HG02840 (cell line): ENCODE results near the gene FRAS1.
"Not testable (repeated sequence)": the region's sequence is repeated elsewhere in the genome, so short reads cannot be mapped to it uniquely, and the experiment has no call there.

Experiments
- ATAC-seq: cut with Tn5 transposase; IDR thresholded peaks from one replicate; pipeline ENCODE4 v1.9.1; 2021; ENCODE audit warnings: mild to moderate bottlenecking, moderate library complexity, moderate number of reproducible peaks; ENCODE audit not compliant: unreplicated experiment, low FRiP score

FRAS1 gene

DNA sequence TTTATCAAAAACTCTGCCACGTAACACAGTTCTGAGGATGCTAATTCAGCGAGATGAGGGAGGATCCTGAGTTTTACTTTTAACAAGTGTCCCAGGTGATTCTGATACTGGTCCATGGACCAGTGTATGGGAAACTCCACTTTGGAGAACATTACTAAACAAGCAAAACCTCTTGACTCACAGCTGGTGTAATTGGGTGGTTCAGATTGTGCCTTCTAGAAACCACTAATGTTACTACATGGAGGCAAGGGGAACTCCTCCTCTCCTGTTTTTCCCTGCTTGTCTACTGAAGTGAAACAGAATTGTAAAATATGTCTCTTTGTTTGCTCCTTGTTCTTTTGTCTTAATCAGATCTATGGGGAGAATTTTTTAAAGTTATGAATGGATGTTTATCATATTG lies 62.6 kb downstream of the FRAS1 start:
- ATAC-seq: no peak

DNA sequence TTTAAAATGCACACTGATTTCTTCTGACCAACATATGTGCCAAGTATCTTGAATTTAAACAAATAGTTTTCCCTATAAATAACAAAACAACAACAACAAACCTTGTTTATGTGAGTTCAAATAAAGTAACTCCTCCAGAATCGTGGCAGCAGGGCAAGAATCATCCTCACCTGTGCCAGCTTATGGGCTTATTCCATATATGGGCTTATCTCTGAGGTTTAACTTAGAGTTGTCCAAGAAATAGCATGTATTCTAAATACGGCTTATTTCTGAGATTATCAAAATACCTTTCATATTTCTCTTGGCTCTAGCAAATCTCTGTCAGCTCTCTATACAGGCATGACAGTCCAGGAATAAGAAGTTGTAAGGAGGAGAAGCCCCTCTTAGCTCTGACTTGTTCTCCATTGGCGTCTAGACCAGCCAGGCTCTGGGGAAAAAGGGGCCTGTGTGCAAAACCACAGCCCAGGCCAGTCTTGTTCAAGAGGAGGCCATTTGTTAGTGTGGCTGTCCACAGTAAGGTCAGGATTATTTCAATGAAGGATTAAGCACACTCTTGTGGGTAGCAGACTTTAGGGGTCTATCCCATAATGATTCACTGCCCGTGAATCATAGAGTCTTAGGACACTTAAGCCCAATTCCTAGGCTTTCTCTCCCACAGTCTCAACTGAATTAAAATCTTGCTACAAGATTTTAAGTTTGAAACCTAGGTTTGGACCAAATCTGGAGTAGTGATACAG lies 63.2 kb downstream of the FRAS1 start:
- ATAC-seq: no peak

DNA sequence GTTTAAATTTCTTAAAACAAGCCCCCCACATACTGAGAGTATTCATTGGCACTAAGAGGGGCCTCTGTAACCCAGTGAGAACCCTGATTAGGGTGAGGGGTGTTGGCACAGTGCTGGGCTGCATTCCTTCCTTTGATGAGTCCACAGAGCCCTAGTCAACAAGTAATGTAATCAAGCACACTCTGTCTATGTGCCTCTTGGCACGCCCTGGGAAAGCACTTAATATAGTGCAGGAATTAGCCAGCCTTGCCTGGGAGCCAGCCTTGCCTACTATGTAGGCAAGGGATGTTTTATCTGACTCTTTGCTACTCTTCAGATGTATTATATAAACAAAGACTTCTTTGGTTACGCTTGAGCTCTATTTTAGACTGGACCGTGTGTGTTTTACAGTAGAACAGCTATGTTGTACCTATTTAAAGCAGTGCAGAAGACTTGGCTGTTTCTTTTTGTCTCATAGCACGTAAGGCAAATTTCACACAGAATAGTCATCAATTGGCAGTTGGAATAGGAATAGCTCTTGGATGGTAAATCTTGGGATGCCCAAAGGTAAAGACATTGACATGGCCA lies 64.3 kb downstream of the FRAS1 start:
- ATAC-seq: no peak

DNA sequence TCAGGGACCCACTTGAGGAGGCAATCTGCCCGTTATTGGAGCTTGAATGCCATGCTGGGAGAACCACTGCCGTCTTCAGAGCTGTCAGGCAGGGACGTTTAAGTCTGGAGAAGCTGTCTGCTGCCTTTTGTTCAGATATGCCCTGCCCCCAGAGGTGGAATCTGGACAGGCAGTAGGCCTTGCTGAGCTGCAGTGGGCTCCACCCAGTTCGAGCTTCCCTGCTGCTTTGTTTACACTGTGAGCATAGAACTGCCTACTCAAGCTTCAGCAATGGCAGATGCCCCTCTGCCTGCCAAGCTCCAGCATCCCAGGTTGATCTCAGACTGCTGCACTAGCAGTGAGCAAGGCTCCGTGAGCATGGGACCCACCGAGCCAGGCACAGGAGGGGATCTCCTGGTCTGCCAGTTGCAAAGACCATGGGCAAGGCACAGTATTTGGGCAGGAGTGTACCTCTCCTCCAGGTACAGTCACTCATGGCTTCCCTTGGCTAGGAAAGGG lies 68.8 kb downstream of the FRAS1 start:
- ATAC-seq: not testable (repeated sequence)

DNA sequence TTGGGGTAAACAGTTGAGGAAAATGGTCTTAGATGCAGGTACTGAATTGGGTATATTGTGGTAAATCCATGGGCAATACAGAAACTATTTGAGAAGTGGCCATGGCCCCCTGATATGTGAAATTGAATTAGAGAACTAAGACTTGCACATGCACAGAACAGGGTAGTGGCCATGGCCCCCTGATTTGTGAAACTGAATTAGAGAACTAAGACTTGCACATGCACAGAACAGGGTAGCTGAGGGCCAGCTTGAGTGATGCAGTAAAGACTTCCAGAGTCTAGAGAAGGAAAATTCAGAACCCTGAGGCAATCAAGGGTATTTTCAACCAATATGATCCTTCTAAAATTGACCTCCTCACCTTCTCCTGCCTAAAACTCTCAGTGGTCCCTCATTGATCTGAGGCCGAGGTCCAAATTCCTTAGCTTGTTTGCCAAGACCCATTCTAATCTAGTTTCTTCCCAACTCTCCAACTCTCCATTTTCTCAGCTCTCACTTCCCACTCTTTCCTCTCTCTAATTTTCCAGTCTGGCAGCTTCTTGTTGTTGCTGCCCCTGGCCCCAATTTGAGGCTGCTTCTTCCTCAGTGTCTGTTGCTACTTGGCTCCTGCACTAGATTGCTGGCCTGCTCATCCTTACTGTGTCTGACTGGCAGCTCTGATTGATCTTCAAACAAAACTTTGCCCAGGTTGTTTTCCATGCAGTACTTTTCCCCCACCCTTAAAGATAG lies 72.4 kb downstream of the FRAS1 start:
- ATAC-seq: no peak

DNA sequence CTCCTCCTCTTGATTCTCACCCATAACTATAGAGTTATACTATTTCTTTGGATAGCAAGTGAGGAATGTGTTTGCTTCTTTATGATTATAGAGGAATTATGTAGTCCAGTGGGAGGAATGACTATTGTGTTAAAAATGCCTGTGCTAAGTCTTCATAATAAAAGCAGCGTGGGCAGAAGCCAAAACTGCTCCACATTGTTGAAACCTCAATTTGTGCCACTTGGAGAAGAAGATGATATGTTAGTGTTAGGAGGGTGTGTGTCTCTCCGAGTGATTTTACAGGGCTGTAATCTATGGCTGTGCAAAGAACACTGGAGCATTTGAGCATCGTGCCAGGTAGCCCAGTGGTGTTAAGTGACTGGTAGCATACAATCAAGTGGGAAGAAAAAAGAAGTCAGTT lies 74.3 kb downstream of the FRAS1 start:
- no peak for ATAC-seq

DNA sequence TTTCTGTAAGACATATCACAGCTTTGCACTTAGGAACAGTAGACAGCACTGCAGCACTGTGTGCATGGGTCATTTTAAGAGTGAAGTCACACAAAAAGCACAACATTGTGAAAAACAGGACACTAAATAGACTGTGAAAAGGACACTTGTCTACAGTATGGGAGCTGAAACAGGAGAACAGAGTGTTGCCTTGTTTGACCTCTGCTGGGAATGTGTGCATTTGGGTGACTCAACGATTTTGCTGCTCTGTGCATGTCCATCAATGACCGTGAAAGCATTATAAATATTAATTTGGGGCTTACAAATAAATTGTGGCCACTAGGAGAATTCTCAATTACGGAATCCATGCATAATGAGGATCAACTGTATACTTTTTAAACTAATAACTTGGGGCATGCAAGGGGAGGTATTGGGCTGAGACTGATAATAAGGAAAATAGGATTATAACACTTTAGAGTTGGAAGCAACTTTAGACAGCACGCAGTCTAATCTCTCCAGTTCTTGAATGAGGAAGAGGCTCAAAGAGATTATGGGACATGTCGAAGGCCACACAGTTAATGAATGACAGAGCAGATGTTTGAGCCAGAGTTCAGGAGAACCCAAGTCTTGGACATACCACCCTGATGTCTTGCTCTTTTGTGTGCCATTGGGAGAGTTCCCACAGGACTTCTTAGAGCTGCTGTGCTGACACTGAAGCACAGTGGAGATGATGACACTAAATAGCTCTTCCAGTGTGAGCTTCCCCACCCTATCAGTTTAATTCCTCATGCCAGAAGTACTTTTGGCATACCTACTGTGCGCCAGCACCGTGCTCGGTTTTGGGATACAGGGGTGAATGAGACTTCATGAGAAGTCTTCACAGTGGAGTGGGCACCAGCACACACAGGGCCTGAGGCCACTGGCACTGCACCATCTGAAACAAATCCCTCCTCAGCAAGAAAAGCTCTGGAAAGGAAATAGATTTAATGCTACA lies 79.3 kb downstream of the FRAS1 start:
- ATAC-seq: no peak

DNA sequence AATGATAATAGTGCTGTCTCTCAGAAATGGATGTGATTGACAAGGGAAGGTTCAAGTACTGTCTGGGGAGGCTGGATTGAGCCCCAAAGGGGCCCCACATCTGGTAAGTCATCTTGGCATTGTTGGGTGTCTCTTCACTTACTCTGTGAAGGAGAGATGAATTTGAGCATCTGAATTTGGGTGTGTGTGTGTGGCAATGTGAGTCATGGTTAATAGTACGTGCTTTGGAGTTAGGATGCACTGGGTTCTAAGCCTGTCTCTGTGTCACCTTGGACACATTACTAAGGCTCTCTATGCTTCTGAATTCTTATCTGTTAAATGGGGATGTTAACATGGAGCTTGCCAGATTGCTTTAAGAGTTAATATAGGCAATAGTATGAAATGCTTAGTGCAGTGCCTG lies 80.4 kb downstream of the FRAS1 start:
- ATAC-seq: no peak

DNA sequence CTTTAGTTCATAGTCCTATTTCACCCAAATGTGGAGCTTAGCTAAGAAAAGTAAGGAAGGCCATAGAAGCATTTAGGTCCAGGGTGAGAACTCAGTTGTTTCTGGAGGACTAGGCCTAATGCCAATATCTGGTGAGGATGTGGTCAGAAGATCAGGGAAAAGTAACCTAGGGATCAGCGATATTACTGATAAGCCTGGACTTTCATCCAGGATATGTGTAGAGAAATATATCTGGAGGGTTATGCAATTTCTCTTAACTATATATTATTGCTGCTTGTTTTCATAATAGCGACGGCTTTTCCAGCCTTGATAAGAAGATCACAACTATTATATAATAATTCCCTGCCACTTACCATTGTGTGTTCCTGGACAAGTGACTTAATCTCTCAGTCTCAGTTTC lies 81.1 kb downstream of the FRAS1 start:
- no peak for ATAC-seq

DNA sequence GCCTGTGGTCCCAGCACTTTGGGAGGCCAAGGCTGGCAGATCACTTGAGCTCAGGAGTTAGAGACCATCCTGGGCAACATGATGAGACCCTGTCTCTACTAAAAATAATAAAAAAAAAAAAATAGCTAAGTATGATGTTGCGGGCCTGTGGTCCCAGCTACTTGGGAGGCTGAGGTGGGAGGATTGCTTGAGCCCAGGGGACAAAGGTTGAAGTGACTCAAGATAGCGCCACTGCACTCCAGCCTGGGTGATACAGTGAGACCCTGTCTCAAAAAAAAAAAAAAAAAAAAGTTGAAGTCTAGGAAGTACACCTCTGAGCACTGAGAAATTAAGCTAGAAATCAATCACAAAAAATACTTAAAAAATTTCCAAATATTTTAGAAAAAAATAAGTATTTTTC lies 86.5 kb downstream of the FRAS1 start:
- no peak for ATAC-seq

DNA sequence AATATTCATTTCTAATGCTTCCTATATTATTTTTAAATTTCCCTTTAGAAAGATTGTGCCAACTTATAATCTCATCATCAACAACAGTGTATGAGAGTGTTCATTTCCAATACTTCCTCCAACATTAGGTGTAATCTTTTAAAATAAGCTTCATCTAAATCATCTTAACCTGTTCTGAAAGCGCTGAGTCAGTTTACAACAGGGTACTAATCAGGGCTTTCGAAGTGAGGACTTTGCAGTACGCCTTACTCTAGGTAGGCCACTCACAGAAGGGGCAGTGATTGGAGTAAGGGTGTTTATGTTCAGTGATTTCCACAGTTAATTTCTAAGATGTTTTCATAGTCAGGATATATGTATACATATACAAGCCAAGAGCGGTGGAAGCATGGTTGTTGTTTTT lies 87.9 kb downstream of the FRAS1 start:
- no peak for ATAC-seq

DNA sequence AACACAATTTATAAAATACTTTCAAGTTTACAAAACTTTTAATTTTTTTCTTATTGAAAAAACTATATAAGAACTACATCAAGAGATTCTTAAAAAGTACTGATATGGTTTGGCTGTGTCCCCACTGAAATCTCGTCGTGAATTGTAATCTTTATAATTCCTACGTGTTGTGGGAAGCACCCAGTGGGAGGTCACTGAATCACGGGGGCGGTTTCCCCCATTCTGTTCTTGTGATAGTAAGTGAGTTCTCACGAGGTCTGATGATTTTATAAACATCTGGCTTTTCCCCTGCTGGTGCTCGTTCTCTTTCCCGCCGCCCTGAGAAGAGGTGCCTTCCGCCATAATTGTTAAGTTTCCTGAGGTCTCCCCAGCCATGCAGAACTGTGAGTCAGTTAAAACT lies 88.5 kb downstream of the FRAS1 start:
- no peak for ATAC-seq

DNA sequence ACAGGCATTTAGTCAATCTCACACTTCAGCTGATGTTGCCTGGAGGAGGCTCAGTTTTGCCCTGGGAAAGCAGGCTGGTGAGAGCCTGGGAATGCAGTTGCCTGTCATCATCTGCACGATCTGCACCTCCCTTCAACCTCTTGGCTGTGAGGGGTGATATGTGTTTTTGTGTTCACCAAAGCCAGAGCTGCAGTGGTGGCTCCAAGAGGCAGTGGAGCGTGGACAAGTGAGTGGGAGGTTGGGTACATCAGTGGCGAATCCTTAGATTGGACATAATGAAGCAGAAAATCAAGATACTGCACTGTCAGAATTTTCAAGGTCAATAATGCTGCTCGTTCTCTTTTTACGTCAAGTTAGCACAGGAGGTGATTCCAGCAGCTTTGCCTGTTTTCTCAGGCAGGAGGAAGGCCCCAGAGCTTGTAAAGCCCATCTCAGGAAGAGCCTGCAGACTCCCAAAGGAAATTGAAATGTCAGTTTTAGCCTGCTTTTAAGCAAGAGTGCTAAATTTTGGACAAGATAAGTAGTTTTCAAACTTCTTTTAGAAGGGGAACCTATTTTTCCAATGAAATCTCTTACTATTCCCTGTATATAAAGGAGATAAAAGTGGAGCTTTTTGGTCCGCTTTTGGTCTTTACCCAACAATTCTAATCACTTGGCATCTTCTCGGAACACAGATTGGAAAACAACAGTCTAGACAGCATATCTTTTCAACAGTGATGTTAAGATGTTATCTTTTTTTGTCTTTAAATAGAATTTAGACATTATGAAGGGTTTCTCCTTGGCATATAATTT lies 92.8 kb downstream of the FRAS1 start:
- no peak for ATAC-seq

DNA sequence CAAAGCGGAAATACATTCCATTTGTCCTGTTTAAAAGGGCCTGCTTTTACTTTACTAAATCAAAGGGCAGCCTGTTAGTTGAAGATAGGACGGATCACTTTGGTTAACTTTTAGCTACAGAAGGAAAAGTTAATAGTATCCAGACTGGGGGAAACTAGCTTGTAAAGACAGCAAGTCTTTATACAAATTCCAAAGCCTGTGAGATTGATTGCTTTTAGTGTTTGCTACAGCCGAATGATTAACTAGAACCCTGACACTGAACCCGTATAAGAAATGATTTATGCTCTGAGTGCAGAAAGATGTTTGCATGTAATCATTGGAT lies 93.4 kb downstream of the FRAS1 start:
- no peak for ATAC-seq

DNA sequence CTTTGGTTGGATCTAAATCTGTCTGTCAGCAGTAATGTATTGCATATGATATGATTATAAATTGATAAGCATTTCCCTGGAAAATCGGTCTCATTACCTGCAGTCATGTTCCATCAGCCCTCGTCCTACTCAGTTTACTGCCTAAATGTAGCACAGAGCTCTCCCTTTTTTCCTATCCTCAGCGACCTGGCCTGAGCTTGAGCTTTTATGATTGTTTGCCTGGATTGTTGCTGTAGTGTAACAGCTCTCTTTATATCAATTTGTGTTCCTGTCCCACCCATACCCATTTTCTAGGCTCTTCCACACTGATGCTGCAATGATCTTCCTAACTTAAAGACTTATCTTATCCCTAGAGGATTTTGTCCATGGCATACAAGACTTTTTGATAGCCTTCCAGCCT lies 95.7 kb downstream of the FRAS1 start:
- ATAC-seq: no peak

DNA sequence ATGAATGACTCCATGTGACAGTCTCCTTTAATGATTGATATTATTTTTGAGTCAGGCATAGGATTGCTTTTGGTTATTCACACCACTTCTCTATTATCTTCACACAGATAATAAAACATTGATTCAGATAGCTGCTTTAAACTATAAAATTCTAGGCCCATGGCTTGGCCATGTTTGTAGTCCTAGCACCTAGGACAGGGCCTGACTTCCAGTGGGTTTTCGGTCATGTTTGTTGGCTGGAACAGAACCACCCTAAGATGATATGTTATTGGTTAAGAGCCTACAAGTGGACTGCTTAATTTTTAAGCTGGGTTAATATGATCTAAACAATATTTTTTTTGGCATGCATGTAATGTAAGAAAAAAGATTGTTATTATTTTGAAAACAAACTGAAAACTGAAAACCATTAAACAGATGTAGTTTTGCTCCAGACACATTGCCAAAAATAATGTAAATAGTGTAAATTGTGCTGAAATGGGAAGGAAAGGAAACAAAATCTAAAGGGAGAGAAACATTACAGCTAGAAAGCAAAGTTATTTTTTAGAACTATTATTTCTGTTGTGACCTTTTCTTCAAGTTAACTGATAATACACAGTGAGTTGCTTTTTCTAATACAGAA lies 98.0 kb downstream of the FRAS1 start:
- no peak for ATAC-seq

DNA sequence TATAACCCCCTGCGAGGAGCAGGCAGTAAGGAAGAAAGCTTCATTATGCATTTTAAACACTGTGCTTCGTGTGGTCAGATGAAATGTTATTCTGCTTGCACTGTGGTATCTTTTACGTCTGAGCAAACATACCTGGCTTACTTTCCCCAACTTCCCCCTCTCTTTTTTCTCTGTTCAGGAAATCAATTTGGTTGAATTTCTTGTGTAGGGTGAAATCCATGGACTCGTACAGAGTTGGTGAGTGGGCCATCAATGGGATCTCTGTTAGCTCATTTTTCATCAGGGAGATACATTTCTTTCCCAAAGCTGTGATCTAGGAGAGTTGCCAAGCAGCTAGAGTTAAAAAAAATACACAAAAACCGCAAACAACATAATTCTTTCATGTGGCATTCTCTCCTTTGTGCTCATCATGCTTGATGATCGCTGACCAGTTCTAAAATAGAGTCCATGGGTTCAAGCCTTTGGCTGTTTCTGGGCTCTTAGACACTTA lies 98.5 kb downstream of the FRAS1 start:
- ATAC-seq: no peak

DNA sequence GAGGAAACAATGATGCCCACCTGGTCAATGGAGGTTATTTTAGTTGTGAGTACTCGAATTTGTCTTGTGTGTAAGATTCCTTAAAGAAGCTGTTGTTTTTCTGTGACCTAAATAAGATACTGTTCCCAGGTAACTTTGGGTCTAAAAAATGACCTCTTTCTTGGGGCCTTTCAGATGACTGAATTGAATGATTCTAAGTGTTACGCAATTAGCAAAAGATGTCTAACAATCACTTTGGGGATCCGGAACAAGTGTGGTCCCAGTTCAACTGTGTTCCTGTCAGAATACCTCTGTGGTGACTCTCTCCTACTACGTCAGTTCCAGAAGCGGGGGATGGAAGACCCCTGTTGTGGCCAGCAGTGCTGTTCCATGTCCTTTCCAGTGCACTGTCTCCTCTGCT lies 99.4 kb downstream of the FRAS1 start:
- ATAC-seq: no peak

DNA sequence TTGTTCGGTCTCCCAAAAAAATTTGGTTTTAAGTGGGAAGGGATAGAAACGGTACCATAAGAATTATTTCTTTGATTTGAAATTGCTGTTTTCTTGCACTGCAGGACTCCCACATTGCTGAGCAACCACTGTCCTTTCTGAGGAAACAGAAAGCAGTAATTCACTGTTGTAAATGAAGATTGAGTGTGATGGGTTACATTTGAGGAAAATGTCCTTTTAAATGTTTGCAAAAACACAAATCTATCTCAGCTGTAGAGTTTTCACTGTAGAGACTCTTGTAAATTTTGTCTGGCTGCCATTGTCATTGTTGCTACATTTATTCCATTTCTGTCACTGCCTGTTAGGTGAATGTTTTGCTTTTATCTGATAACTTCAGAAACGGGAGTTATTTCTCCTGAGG lies 105.2 kb downstream of the FRAS1 start:
- no peak for ATAC-seq
